ENCODE results near the gene SEMA3F.

SEMA3F gene

GRCh38 chr3:50155891-50156290 lies 767 bp downstream of the SEMA3F start:
- no peak for DNase-seq (ENCODE audit: low spot score)

GRCh38 chr3:50156549-50157493 lies 1.7 kb downstream of the SEMA3F start:
- DNase-seq (ENCODE audit: low spot score): no peak

GRCh38 chr3:50157827-50158529 lies 2.9 kb downstream of the SEMA3F start:
- no peak for DNase-seq (ENCODE audit: low spot score)

GRCh38 chr3:50158530-50159146 lies 3.5 kb downstream of the SEMA3F start:
- DNase-seq (ENCODE audit: low spot score): no peak

GRCh38 chr3:50160561-50160983 lies 5.4 kb downstream of the SEMA3F start:
- no peak for DNase-seq (ENCODE audit: low spot score)

GRCh38 chr3:50161320-50161719 lies 6.2 kb downstream of the SEMA3F start:
- no peak for DNase-seq (ENCODE audit: low spot score)

GRCh38 chr3:50162034-50162883 lies 7.1 kb downstream of the SEMA3F start:
- no peak for DNase-seq (ENCODE audit: low spot score)

- no peak for DNase-seq (ENCODE audit: low spot score)
Measured at GRCh38 chr3:50163572-50164455, 8.7 kb downstream of the SEMA3F start.

GRCh38 chr3:50164481-50164880 lies 9.4 kb downstream of the SEMA3F start:
- DNase-seq (ENCODE audit: low spot score): no peak

GRCh38 chr3:50164984-50165909 lies 10.1 kb downstream of the SEMA3F start:
- no peak for DNase-seq (ENCODE audit: low spot score)

- no peak for DNase-seq (ENCODE audit: low spot score)
Measured at GRCh38 chr3:50165910-50166538, 10.9 kb downstream of the SEMA3F start.

- DNase-seq (ENCODE audit: low spot score): no peak
Measured at GRCh38 chr3:50166620-50167019, 11.5 kb downstream of the SEMA3F start.

GRCh38 chr3:50167069-50167840 lies 12.1 kb downstream of the SEMA3F start:
- peak; percentile 49 for DNase-seq (ENCODE audit: low spot score)

GRCh38 chr3:50167841-50168209 lies 12.7 kb downstream of the SEMA3F start:
- DNase-seq (ENCODE audit: low spot score): no peak

GRCh38 chr3:50168388-50168787 lies 13.3 kb downstream of the SEMA3F start:
- DNase-seq (ENCODE audit: low spot score): no peak

GRCh38 chr3:50168791-50169190 lies 13.7 kb downstream of the SEMA3F start:
- DNase-seq (ENCODE audit: low spot score): no peak

- no peak for DNase-seq (ENCODE audit: low spot score)
Measured at GRCh38 chr3:50169232-50169832, 14.2 kb downstream of the SEMA3F start.

- no peak for DNase-seq (ENCODE audit: low spot score)
Measured at GRCh38 chr3:50169858-50170257, 14.7 kb downstream of the SEMA3F start.

Measured in HuH-7.5 (cell line).